CD4-positive, alpha-beta T cell treated with Interferon alpha-2 for 1 hour (primary cell): Measurements from ENCODE around the gene TTLL8.
"Not testable (repeated sequence)": the region's sequence is repeated elsewhere in the genome, so short reads cannot be mapped to it uniquely, and the experiment has no call there.

Source experiments
- DNase-seq, 2 donors: peaks; one replicate each; pipeline ENCODE4 v3.0.0-alpha.2; 2020 to 2022

Gene TTLL8

GRCh38 chr22:50000587-50001387 lies 57.3 kb downstream of the TTLL8 start:
- no peak for DNase-seq

DNA sequence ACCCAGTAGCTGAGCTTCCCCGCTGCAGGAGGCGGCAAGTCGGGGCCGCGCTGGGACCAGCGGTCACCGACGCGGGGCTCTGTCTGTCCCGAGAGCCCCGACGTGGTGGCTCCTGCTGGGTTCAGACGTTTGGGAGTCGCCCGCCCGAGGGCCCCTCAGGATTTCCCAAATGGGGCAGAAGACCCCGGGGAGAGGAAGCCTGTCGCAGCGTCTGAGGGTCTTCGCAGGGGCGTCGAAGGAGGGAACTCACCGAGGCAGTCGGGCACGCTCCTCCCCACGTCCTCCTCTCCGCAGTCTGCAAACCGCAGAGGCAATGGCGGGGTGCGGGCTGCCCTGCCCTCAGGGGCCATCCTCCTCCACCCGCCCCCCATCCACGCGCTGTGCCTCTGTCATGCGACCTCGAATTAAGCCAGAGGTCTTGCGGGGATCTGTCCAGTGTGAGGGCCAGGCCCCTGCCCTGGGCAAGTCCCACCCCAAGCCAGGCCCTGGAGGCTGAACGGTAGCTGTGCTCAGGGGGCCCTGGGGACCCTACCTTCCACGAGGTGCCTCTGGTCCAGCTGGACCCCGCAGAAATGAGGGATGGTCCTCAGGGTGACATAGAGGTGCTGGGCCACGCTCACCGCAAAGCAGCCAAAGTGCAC lies 58.0 kb downstream of the TTLL8 start:
- DNase-seq: no peak

DNA sequence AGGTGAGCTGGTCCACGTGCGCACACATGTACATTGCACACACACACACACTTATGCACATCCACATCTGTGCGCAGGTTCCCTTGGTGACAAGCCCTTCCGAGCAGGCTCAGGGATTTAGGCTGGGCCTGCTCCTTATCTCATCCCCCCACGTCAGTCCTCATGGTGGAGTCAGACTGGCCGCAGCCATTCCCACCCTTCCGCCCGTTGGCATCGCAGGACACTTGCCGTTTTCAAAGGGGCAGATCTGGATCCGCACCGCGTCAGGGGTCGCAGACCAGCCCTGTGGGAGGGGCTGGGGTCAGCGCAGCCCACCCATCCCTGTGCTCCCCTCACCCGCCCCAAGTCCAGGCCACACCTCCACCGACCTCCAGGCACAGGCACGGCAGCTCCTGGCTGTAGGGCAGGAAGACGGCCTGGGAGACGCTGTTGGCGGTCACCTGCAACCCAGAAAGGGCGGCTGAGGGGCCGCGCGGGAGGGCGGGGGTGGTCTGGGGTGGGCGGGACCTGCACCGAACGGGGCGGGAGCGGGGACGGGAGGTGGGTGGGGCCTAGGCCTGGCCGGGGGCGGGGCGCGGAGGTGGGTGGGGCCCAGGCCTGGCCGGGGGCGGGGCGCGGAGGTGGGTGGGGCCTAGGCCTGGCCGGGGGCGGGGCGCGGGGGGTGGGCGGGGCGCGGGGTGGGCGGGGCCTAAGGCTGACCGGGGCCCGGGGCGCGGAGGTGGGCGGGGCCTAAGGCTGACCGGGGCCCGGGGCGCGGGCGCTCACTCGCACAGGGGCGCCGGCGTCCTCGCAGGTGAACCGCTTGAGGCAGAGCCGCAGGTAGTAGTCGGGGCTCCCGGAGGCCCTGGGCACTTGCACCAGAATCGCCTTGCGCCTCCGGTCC lies 58.8 kb downstream of the TTLL8 start:
- DNase-seq: no peak

DNA sequence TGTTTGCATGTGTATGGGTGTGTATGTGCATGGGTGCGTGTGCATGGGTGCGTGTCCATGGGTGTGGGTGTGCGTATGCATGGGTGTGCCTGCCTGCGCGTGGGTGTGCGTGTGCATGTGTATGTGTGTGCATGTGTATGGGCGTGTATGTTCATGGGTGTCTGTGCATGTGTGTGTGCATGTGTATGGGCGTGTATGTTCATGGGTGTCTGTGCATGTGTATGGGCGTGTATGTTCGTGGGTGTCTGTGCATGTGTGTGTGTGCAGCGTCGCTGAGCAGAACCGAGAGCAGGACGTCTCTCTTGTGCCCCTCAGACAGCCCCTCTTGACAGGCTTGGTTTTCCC lies 59.4 kb downstream of the TTLL8 start:
- DNase-seq: no peak

GRCh38 chr22:49997932-49998717 lies 60.0 kb downstream of the TTLL8 start:
- no peak for DNase-seq

DNA sequence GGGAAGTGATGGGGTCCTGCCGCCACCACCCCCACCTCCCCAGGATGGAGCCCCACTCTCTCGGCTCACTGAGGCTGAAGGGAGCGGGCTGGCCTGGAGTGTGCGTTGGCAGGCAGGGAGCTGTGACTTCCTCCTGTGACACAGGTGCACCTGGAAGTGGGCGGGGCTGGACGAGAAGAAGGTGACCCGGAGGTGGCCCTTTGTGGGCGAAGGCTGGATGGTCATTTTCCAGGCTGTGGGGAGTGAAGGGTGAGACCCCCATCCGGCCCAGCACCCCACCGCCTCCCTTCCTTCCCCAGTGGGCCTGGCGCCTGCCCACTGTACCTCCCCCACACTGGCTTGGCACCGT lies 60.9 kb downstream of the TTLL8 start:
- DNase-seq: no peak

DNA sequence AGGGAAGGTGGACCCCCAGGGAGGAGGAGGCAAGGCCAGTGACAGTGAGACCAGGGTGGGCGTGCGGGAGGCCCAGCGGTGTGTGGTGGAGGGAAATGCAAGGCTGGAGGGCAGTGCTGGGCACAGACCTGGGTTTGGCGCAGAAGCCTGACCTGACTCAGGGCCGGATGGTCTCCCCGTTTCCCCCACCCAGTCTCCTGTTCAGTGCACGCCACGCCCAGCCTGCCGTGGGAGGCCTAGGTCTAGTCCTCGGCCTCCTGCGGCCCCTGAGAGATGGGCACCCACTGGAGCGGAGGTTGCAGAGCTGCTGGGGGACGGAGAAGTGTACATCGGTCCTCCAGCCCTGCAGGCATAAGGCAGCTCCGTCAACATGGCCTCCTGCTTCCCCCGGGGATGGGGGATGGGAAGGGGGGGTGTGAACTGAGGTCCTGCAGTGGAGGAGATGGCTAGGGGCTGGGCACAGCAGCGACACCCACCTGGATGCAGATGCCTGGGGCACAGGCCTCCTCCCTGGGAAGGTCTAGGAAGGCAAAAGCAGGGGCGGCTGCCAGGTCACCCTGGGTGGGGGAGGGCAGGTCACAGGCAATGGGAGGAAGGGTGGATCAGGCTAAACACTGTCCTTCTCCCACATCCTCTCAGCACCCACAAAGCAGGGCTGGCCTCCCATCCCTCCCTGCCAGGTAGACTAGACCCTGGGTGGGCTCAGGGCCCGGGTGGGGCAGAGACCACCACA lies 61.4 kb downstream of the TTLL8 start:
- no peak for DNase-seq

DNA sequence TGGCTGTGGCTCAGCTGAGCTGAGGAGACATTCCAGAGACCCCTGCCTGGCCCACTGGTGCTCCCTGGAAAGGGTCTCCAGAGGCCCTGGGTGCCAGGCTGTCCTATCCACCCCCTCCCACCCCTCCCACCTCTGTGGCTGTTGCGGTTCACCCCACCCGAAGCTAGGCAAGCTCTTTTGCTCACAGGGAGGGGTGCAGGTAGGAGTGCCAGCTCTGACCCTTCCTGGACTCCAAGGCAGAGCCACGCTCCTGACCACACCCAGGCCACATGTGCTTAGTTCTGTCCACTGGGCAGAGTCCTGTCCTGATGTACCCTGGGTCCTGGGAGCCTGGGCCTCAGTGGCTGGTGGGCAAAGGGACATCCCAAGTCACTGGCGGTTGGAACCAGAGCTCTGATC lies 62.0 kb downstream of the TTLL8 start:
- DNase-seq: no peak

DNA sequence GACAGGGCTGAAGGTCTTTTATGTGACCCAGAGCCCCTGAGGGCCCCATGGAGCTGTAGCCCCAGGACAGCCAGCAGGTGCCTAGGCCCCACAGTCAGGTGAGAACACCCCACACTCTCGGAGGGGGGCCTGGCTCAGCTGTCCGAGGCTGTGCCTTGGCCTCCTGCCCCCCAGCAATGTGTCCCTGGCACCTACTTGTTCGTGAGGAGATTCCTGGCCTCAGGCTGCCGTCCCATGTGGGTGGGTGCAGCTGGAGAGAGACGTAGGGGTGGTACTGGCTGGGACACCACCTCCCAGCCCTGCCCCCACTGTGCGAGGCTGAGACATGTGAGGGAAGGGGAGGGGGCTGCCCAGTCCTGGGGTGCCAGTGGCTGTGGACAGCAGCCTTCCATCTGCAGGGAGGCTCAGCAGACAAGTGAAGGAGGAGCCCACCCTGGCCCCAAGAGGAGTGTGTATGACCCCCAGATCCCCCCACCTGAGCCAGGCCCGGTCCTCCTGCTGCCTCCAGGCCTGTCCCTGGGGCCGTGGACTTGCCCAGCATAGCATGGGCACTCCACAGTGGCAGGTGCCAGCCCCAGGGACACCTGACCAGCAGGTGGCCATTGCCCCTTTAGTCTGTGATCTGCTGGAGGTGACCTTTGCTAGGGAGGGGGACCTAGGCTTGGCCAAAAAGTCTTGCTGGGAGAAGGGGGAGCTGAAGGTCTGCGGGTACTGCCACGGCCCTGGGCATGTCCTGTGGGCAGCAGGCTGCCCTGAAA lies 62.6 kb downstream of the TTLL8 start:
- DNase-seq: no peak

DNA sequence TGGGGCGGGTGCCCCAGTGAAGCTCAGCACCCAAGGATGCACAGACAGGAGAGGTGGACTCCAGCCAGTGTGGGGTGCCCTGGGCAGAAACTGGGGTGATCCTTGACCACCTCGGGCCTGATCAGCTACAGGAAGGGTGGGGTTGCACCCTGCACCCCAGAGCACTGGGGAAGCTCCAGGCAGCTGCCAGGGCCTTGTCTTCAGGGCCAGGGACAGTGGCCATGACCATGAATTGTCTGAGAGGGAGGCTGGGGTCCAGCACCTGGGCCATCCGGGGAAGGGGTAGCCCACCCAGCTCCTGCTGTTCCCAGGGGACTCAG lies 63.1 kb downstream of the TTLL8 start:
- DNase-seq: no peak

- no peak for DNase-seq
These were observed 63.6 kb downstream of the TTLL8 start for GRCh38 chr22:49994361-49995040.

- DNase-seq: no peak
These were observed 64.3 kb downstream of the TTLL8 start for GRCh38 chr22:49993649-49994360.

- DNase-seq: peak; percentile 70 to 77
These were observed 65.0 kb downstream of the TTLL8 start for GRCh38 chr22:49992921-49993648.

DNA sequence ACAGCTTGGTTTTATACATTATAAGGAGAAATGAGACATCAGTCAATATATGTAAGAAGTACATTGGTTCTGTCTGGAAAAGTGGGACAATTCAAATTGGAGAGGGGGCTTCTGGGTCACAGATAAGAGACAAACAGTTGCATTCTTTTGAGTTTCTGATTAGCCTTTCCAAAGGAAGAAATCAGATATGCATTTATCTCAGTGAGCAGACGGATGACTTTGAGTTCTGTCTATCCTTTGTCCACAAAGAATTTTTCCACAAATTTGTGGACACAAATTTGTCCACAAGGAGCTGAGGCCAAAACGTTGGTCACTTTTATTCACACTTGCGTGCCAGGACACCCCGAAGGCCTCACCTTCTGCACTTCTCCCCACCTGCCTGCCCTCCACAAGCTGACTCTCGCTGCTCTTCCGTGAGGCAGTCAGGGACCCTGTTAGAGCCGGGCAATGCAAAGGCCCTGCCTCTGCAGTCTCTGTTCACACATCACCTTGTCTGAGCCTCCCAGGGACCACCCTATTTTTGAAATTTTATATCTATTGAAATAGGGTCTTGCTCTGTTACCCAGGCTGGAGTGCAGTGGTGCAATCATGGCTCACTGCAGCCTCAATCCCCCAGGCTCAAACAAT lies 66.1 kb downstream of the TTLL8 start:
- DNase-seq: no peak

GRCh38 chr22:49991167-49991566 lies 66.9 kb downstream of the TTLL8 start:
- DNase-seq: no peak

DNA sequence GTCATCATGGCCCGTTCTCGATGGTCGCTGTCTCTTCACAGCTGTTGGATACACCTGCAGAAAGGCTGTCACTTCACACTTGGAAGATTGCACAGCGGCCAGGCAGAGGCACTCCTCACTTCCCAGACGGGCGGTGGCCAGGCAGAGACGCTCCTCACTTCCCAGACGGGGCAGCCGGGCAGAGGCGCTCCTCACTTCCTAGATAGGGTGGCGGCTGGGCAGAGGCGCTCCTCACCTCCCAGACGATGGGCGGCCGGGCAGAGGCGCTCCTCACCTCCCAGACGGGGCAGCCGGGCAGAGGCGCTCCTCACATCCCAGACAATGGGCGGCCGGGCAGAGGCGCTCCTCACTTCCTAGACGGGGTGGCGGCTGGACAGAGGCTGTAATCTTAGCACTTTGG lies 68.3 kb downstream of the TTLL8 start:
- DNase-seq: not testable (repeated sequence)

DNA sequence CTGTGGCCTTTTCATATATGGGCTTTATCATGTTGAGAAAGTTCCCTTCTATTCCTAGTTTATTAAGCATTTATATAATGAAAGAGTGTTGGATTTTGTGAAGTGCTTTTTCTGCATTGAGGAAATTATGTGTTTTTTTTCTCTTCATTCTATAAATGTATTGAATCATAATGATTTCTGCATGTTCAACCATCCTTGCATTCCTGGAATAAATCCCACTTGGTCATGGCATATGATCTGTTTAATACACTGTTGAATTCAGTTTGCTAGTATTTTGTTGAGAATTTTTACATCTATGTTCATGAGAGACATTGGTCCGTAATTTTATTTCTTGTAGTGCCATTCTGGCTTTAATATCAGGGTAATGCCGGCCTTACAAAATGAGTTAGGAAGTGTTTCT lies 71.8 kb downstream of the TTLL8 start:
- no peak for DNase-seq

DNA sequence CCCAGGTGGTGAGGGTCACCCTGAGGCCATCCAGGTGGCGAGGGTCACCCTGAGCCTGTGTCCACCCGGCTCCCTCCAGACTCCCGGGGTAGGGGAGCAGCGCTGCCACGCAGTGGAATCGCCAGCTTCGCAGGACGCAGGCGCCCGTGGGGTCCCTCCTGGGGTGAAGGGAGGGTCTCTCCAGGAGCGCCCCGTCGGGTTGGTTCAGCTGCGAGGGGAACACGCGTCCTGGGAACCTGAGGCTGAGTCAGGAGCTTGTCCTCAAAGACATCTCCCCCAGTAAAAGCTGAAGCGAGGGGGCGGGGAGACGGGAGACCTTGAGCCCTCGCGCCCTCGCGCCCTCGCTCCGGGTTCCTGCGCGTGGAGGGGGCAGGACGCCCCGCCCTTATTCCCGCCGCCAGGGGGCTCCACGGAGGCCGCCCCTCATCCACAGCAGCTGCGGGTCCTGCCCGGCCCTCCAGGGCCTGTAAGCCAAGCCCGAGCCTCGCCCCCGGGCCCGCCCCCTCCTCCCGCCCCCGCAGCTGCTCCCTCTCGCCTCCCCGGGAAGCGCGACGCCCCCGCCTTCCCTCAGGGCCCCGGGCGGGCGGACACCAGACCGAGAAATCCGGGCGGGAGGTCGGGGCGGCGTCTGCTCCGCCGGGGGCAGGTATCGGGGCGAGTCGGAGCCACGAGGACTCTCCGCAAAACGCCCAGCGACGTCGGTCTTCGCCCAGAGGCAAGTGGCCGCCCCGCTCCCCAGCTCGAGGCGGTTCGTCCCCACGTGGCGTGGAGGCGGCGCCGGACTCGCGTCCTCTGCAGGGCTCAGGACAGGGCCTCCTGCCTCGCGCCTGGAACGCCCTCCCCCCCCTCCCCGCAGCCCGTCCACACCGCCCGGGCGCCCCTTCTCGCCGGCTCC lies 74.7 kb downstream of the TTLL8 start:
- DNase-seq: peak in 1 of 2 donors; percentile 65
